Duodenal mucosa (tissue), 2 donors: ENCODE data around the gene ACTBL2.

Experiments used
- H3K27ac ChIP-seq: one replicate; pipeline ENCODE4 v1.7.0; 2013; ENCODE audit warnings: low read depth, low read length
- H3K27me3 ChIP-seq, 2 donors: one replicate each; pipeline ENCODE4 v1.7.0; 2013; ENCODE audit warnings: low read length in 2 of 2, control low read depth in 1 of 2; ENCODE audit not compliant: insufficient read depth in 2 of 2, control insufficient read depth in 1 of 2
- H3K36me3 ChIP-seq, 2 donors: one replicate each; pipeline ENCODE4 v1.7.0; 2013; ENCODE audit warnings: low read length in 2 of 2, control low read depth in 1 of 2; ENCODE audit not compliant: insufficient read depth in 2 of 2, control insufficient read depth in 1 of 2
- H3K4me1 ChIP-seq, 2 donors: one replicate each; pipeline ENCODE4 v1.7.0; 2013; ENCODE audit warnings: low read length in 2 of 2, control low read depth in 1 of 2; ENCODE audit not compliant: insufficient read depth in 2 of 2, control insufficient read depth in 1 of 2
- H3K4me3 ChIP-seq, 2 donors: one replicate each; pipeline ENCODE4 v1.7.0; 2013; ENCODE audit warnings: low read length in 2 of 2, low read depth in 1 of 2
- H3K9ac ChIP-seq, 2 donors: one replicate each; pipeline ENCODE4 v1.7.0; 2013; ENCODE audit warnings: low read length in 2 of 2, low read depth in 1 of 2
- H3K9me3 ChIP-seq, 2 donors: one replicate each; pipeline ENCODE4 v1.7.0; 2013; ENCODE audit warnings: low read length in 2 of 2, control low read depth in 1 of 2; ENCODE audit not compliant: control insufficient read depth in 1 of 2

The ACTBL2 gene

DNA sequence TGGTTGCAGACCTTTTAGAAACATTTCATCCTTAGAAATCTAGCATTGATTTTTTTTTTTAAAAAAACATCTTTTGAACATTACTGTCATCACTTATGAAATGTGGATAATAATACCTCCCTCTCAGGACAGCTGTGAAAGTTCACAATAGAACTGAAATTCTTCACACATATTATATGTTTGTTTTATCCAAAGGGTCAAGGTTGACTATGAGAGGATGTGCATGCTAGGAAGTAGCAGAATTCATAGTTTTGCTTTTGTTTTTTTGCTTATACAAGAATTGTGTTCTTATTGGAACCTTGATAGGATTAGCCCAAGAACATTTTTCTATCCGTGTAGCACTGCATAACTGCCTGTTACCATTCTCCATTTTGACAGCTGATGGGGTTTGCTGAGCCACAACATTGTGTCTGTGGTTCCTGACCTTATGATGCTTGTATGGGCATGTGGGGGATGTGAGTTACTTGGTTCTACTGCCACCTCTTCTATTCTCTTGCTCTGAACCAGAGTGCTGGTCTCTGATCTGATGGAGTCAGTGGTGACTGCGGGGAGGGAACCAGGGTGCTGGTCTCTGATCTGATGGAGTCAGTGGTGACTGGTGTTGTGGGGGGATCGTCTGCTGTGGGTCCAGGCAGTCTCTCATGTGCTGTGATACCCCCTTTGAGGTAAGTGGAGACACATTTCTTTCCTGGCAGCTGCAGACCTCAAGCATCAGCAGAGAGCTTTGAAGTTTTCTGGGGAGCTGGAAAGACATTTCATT lies 27.1 kb upstream of the ACTBL2 start:
- Histone ChIP-seq H3K9me3 (no peaks in the 10 kb centered on the region), H3K27me3 (peaks cover 0 to 3% of the 10 kb centered on the region in 2 donors), H3K27ac (no peak overlapping the region), H3K4me1 (no peaks in the 10 kb centered on the region), H3K9ac (no peak overlapping the region), H3K36me3 (no peaks in the 10 kb centered on the region), H3K4me3 (no peak overlapping the region)

DNA sequence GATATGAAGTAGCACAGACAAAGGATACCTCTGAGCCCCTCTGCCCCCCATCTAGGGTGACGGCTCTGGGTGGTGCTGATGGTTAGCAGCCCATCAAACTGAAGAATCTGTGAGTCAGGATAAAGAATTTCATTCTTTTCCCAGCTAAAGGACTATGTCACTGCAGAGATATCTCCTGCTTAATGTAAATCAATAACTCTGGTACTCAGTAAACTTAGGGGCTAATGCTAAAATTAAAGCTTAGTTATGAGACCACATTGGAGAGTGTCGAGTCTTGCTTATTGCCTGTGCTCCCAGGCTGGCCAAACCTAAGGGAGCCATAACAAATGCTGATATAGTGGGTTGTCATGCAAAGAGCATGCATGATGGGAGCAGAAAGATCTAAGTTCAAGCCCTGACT lies 25.6 kb upstream of the ACTBL2 start:
- Histone ChIP-seq H3K27ac (no peak overlapping the region), H3K4me1 (no peaks in the 10 kb centered on the region), H3K27me3 (peaks cover 0 to 3% of the 10 kb centered on the region in 2 donors), H3K9ac (no peak overlapping the region), H3K4me3 (no peak overlapping the region), H3K9me3 (no peaks in the 10 kb centered on the region), H3K36me3 (no peaks in the 10 kb centered on the region)

DNA sequence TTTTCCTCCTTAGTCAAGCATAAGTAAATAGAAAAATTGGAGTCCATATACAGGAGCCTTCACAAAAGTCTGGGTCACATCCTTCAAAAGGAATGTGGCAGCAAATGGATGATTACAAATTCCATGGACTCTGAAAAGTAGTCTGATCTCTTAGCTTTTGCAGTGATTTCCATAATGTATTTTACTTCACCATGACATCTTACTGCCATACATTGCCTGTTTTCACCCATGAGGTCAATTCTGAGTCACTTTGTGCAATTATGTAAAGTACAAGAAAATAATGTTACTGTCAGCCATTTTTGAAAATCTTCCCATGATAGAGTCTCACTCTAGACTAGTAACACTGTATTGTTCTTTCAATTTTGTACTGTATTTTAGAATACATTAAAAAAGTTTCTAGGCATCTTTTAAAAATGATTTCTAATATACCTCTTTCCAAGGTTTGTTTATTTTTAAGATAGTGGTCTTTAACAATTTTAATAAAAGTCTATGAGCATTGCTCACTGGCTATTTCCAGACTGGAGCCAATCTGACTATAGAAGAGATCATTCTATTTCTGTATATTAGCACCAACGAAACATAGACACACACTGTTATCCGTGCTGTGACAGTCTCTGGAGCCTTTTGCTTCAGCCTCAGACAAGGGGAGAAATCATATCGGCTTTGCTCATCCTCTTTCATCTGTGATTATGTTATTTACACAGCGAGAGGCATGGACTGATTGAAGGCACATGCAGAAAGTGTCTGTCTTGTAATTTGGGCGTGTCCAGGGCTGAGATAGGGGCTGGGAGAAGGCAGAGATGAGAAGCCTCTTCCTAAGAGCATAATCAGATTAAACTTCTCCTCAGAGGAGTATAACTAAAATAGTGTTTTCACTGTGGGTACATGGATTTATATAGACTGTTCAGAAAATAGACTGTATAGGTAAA lies 22.9 kb upstream of the ACTBL2 start:
- Histone ChIP-seq H3K9ac (no peak overlapping the region), H3K27me3 (no peaks in the 10 kb centered on the region), H3K4me3 (no peak overlapping the region), H3K36me3 (no peaks in the 10 kb centered on the region), H3K9me3 (no peaks in the 10 kb centered on the region), H3K4me1 (no peaks in the 10 kb centered on the region), H3K27ac (no peak overlapping the region)

DNA sequence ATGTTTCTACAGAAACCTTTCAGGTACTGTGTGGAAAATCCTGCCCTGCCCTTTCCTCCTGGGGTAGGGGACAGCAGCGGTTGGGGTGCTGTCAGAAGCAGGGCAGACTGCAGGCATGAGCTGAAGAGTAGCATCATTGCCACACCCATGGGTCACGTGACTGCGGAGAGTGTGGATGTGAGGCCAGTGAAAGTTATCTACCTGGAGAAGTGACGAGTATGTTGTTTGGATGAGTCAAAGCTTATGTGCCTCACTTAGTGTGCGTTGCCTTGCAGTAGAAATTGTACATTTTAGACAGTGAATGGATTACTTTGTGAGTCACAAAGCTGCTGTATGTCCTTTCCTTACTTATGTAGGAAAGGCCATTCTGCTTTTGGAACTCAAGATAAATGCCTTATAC lies 21.7 kb upstream of the ACTBL2 start:
- Histone ChIP-seq H3K27me3 (no peaks in the 10 kb centered on the region), H3K27ac (no peak overlapping the region), H3K4me3 (no peak overlapping the region)

DNA sequence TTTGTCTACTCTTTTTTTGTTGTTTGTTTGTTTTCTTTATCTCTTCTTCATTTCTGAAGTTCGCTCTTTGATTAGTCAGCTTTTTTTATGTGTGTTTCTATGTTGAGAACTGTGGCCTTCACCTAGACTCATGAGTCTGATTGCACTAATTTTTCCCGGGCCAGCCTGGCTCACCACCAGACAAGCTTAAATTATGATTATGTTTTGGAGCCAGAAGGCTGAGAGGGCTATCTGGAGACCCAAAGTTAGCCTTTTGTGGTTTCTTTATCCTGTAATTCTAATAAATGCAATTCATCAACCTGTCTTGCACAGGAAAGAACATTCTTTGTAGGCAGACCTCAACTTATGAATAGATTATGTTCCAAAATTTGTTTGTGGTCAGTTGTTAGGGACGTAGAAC lies 20.8 kb upstream of the ACTBL2 start:
- Histone ChIP-seq H3K4me1 (peaks cover 0 to 3% of the 10 kb centered on the region in 2 donors), H3K36me3 (no peaks in the 10 kb centered on the region), H3K27ac (no peak overlapping the region)

More for the DNA sequence above, 21.7 kb upstream of the ACTBL2 start:
- Histone ChIP-seq H3K9ac (no peak overlapping the region), H3K36me3 (no peaks in the 10 kb centered on the region), H3K4me1 (no peaks in the 10 kb centered on the region), H3K9me3 (no peaks in the 10 kb centered on the region)

DNA sequence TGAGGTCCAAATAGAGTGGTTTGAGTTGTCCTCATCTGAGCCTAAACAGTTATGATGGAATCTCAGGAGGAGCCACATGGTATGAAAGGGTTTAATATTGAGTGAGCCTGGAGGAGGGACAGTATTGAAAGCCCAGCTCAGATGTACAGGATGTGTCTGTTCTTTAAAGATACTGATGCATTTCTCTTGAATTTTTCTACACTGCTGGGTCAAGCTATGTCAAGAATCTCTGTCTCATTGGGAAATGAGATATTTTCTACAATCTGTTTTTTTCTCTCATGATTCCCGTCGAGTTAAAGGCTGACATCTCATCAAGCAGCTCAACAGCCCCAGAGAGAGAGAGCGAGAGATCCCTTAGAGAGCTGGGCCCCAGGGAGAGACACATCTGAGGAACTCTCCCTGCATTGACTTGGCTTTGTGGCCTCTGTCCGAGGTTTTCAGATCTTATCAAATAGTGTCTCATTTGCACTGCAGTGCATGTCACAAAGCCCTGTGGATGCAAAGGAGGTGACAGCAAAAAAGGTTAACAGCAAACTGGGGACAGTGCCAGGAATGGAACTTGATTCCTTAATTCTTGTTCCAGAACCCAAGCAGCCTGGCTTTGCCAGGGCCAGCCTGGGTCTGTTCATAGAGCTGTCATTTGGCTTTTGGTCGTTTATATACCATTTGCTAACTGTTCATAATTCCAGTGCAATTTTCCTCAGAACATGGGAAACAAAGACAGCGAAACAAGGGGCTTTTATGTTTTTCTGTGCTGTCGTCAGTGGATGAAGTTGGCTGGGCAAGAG lies 19.0 kb upstream of the ACTBL2 start:
- no peaks in the 10 kb centered on the region for H3K36me3 ChIP-seq
- no peaks in the 10 kb centered on the region for H3K9me3 ChIP-seq
- H3K9ac ChIP-seq, result no peak overlapping the region
- H3K27ac ChIP-seq, result no peak overlapping the region
- peaks cover 0 to 3% of the 10 kb centered on the region in 2 donors for H3K4me1 ChIP-seq
- no peak overlapping the region for H3K4me3 ChIP-seq
- no peaks in the 10 kb centered on the region for H3K27me3 ChIP-seq

More for the DNA sequence above, 20.8 kb upstream of the ACTBL2 start:
- Histone ChIP-seq H3K9me3 (no peaks in the 10 kb centered on the region), H3K4me3 (no peak overlapping the region), H3K9ac (no peak overlapping the region), H3K27me3 (no peaks in the 10 kb centered on the region)

DNA sequence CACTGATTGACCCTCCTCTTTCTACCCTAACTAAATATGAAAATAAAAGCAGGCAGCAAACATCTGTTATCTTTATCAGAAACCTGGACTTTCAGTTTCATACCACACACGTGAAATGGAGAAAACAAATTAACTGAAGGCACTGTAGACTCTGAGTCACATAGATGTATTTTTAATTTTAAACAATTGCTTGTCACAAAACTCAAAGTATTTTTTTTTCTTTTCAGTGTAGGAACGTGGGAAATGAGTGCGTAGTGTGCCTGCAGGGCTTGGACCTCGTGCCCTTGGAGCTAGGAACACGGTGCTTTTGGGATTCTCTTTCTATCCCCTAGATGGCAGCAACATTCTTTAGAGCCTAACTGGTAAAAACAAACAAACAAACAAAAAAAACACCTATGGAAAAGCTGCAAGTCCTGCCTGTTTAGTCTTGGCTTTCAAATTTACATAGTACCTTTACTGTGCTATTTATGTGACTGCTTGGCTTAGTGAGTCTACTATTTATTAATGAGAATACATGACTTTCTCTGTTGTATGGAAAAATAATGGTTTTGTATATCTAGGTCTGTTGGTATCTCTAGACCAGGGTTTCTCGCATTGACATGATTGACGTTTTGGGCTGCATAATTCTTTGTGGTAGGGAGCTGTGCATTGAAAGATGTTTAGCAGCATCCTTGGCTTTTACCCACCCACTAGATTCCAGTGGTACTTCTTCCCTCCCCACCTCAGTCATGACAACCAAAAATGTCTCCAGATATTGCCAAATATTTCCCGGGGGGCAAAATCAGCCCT lies 16.8 kb upstream of the ACTBL2 start:
- H3K4me1 ChIP-seq, result peaks cover 6 to 8% of the 10 kb centered on the region in 2 donors
- H3K27me3 ChIP-seq, result no peaks in the 10 kb centered on the region
- H3K27ac ChIP-seq, result no peak overlapping the region
- H3K4me3 ChIP-seq, result peak overlapping the region; percentile 51 to 65
- no peaks in the 10 kb centered on the region for H3K9me3 ChIP-seq
- no peaks in the 10 kb centered on the region for H3K36me3 ChIP-seq
- no peak overlapping the region for H3K9ac ChIP-seq

DNA sequence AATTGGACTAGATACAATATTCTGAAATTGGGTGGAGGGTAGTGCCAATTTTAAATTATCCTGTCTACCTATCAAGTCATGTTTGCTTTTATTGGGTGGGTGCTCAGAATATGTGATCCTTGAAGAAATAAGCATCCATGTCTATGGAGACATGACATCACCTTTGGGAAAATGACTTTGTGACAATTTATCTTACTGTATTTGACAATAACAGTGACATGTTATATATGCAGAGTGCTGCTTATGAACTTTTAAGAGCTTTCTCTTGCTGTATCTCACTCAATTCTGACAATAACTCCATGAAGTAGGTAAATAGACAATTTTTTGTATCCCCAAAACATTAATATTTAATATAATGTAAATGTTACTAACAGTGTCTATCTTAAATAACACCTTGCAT lies 15.1 kb upstream of the ACTBL2 start:
- H3K27ac ChIP-seq, result no peak overlapping the region
- H3K27me3 ChIP-seq, result no peaks in the 10 kb centered on the region
- H3K36me3 ChIP-seq, result no peaks in the 10 kb centered on the region
- no peaks in the 10 kb centered on the region for H3K9me3 ChIP-seq
- H3K9ac ChIP-seq, result no peak overlapping the region
- H3K4me1 ChIP-seq, result peaks cover 10 to 11% of the 10 kb centered on the region in 2 donors
- H3K4me3 ChIP-seq, result no peak overlapping the region

DNA sequence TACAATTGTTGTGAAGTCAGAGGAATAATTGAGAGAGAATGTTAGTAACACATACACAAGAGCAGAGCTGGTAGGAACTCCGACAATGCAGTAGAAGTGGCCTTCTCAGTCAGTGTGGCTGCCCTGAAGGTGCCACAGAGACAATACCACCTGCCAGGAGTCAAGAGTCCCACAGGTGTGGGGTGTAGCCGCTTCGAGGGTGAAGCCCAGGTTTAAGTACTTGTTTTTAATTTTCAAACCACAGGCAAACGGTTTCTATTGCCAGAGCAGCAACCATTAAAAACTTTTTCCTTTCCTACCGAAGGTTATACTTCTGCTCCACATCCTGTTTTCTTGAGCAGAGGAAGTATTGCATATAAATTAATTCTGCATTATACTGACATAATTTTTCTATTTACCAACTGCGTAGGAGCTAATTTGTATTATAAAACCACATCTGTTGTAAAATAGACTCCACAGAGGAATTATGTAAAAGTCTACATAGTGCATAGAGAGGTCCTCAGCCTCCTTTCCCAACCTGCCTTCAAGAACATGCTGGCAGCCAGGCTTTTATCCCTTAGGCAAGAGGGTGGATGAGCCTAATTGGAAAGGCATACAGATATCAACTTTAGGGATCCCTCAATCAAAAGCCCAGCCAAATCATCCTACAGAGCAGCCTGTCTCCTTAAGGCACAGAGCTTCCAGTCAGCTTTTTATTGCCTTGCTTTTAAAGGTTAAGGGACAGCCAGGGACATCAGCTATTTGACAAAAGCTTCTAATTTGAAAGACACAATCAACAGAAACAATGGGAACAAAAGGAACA lies 12.9 kb upstream of the ACTBL2 start:
- no peak overlapping the region for H3K9ac ChIP-seq
- peaks cover 10 to 11% of the 10 kb centered on the region in 2 donors for H3K4me1 ChIP-seq
- H3K27me3 ChIP-seq, result no peaks in the 10 kb centered on the region
- no peak overlapping the region for H3K27ac ChIP-seq
- H3K36me3 ChIP-seq, result no peaks in the 10 kb centered on the region
- no peaks in the 10 kb centered on the region for H3K9me3 ChIP-seq
- H3K4me3 ChIP-seq, result no peak overlapping the region
